Measurements from ENCODE around the gene C11orf68.

- TF ChIP-seq CTCF (conservative IDR thresholded peaks at IDR 0.05; ENCODE audit: low read length), result no peak
- TF ChIP-seq EZH2phosphoT487 (IDR thresholded peaks at IDR 0.05; ENCODE audit: borderline replicate concordance, low read depth, low read length), result no peak
Measured at GRCh38 chr11:65921876-65922275, 3.0 kb upstream of the C11orf68 start.
